HUES64 (cell line): Measurements from ENCODE around the gene STAT5A.
"Not testable (repeated sequence)": the region's sequence is repeated elsewhere in the genome, so short reads cannot be mapped to it uniquely, and the experiment has no call there.

Experiments used
- H3K27ac ChIP-seq: 2 replicates; pipeline ENCODE4 v1.7.0; 2013; ENCODE audit warnings: low read depth, low read length, inconsistent platforms
- H3K27me3 ChIP-seq: 2 replicates; pipeline ENCODE4 v1.6.1; 2013; ENCODE audit warnings: mild to moderate bottlenecking, low read length; ENCODE audit not compliant: insufficient read depth
- H3K36me3 ChIP-seq: 2 replicates; pipeline ENCODE4 v1.6.1; 2013; ENCODE audit warnings: mild to moderate bottlenecking, low read length; ENCODE audit not compliant: insufficient read depth
- H3K4me1 ChIP-seq: 2 replicates; pipeline ENCODE4 v1.6.1; 2013; ENCODE audit warnings: mild to moderate bottlenecking, low read length, moderate library complexity; ENCODE audit not compliant: insufficient read depth
- H3K4me3 ChIP-seq: 2 replicates; pipeline ENCODE4 v1.5.1; 2013; ENCODE audit warnings: mild to moderate bottlenecking, low read length, moderate library complexity
- H3K9ac ChIP-seq: 2 replicates; pipeline ENCODE4 v1.6.1; 2013; ENCODE audit warnings: mild to moderate bottlenecking, low read depth, low read length
- H3K9me3 ChIP-seq: 2 replicates; pipeline ENCODE4 v1.6.1; 2013; ENCODE audit warnings: low read depth, low read length; ENCODE audit not compliant: insufficient read depth
- WGBS: fragments of 150-250, 120-280 bp; methylation state at CpG from one replicate; pipeline ENCODE4 v1.1.7; 2013; ENCODE audit warnings: missing lambda C conversion rate; 5-methylcytosine and 5-hydroxymethylcytosine counted together

The STAT5A gene

DNA sequence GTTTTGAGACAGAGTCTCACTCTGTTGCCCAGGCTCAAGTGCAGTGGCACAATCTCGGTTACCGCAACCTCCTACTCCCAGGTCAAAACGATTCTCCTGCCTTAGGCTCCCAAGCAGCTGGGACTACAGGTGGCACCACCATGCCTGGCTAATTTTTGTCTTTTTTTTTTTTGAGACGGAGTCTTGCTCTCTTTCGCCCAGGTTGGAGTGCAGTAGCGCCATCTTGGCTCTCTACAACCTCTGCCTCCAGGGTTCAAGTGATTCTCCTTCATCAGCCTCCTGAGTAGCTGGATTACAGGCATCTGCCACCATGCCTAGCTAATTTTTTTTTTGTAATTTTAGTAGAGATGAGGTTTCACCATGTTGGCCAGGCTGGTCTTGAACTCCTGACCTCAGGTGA is 29.7 kb downstream of the STAT5A start:
- H3K27me3 ChIP-seq, H3K9me3 ChIP-seq, H3K9ac ChIP-seq, H3K4me3 ChIP-seq, H3K27ac ChIP-seq: not testable (repeated sequence)
- WGBS, result 99% methylated on average over 6 of the region's 6 CpGs
- peaks cover 12% of the 10 kb centered on the region; the same call in 1 of the 2 replicates for H3K4me1 ChIP-seq
- H3K36me3 ChIP-seq, result peaks cover 75% of the 10 kb centered on the region

- no peaks in the 10 kb centered on the region for H3K9me3 ChIP-seq
- H3K4me3 ChIP-seq, result no peak overlapping the region
- H3K36me3 ChIP-seq, result peaks cover 75% of the 10 kb centered on the region
- H3K9ac ChIP-seq, result no peak overlapping the region
- H3K4me1 ChIP-seq, result peaks cover 10% of the 10 kb centered on the region; the same call in 1 of the 2 replicates
- no peak overlapping the region for H3K27ac ChIP-seq
- 95% methylated on average over 4 of the region's 4 CpGs for WGBS
- H3K27me3 ChIP-seq, result no peaks in the 10 kb centered on the region
These were observed 33.3 kb downstream of the STAT5A start for GRCh38 chr17:42321555-42321954.

DNA sequence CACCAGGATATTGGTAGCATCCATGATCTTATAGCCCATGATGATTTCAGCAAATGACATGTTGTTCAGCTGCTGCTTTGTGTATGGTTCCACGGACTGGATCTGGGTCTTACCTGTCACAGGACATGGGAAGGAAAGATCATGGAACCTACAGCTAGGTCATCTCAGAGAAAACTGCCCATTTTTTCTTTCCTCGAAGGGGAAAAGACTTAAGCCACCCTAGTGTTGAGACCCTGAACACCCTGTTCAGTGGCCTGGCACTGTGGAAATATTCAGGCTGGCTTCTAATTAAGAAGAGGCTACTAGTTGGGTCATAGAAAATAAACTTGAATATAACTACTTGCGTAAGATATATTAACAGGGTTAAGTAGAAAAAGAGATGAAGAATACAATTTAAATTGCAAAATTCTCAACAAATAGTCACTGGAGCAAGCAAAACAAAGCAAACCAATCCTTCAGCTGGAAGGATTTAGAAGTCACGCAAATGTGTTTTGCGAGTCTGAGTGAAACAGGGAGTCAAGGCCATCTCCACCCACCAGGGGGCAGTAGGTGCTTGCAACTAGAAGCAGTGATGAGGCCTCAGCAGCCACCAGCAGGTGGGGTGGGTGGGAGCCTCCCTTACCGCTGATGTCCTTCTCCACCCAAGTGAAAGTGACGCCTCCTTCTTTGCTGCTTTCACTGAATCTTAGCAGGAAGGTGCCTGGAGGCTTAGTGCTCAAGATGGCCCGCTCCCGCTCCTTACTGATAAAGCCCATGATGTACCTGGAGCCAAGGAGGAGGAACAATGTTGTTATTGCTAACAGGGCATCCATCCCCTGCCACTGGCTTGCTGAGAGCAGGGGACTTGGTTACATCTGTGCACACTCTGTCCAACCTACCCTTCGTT is 34.3 kb downstream of the STAT5A start:
- 50% methylated on average over 9 of the region's 10 CpGs for WGBS
- Histone ChIP-seq H3K9ac (no peak overlapping the region), H3K27me3 (no peaks in the 10 kb centered on the region), H3K36me3 (peaks cover 74% of the 10 kb centered on the region), H3K4me1 (peaks cover 10% of the 10 kb centered on the region; the same call in 1 of the 2 replicates), H3K9me3 (no peaks in the 10 kb centered on the region), H3K4me3 (no peak overlapping the region), H3K27ac (peak overlapping the region; percentile 0; the same call in 1 of the 2 replicates)

DNA sequence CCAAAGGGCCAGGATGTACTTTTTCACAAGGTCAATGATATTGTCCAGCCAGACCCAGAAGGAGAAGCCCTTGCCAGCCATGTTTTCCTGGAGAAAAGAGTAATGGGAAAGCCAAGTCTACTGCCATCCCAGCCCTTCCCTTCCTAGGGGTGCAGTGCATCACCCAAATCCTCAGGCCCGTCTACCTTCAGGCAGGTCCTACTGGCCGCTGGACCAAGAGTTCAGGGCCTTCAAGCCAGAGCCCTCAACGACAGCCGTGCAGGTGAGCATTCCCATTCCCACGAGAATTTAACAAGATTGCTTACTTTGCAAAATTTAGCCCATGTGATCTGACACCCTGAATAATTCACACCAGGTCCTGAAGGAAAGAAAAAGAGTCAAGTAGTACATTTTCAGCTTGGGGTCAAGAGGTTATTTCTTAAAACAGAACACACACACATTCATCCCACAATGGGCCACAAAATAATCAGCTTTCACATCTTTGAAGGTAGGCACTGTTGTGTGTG is 35.0 kb downstream of the STAT5A start:
- H3K27ac ChIP-seq, result peak overlapping the region; percentile 0; the same call in 1 of the 2 replicates
- peaks cover 16% of the 10 kb centered on the region for H3K4me1 ChIP-seq
- H3K36me3 ChIP-seq, result peaks cover 74% of the 10 kb centered on the region
- H3K9me3 ChIP-seq, result no peaks in the 10 kb centered on the region
- H3K4me3 ChIP-seq, result no peak overlapping the region
- 91% methylated on average over 5 of the region's 5 CpGs for whole genome bisulfite sequencing
- H3K9ac ChIP-seq, result no peak overlapping the region
- H3K27me3 ChIP-seq, result no peaks in the 10 kb centered on the region

DNA sequence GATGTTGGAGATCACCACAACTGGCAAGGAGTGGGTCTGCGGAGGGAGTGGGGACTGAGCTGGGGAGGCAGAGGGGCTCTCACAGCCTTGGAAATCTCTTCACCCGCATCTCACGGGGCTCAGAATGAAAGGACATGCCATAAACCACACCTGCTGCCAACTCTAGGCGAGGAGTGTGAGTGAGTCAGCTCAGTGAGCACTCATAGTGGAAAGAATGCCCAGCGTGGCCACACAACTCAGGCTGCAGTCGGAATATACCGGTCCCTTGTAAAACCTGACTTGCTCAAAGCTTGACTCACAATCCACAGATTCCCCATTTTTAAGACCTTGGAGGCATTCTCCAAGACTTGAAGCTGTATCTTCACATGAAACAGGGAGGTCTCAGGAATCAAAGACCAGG is 36.7 kb downstream of the STAT5A start:
- H3K4me3 ChIP-seq, result no peak overlapping the region
- no peaks in the 10 kb centered on the region for H3K9me3 ChIP-seq
- peaks cover 26% of the 10 kb centered on the region for H3K4me1 ChIP-seq
- no peak overlapping the region for H3K27ac ChIP-seq
- WGBS, result 93% methylated on average over 7 of the region's 7 CpGs
- peaks cover 62% of the 10 kb centered on the region for H3K36me3 ChIP-seq
- H3K27me3 ChIP-seq, result no peaks in the 10 kb centered on the region
- H3K9ac ChIP-seq, result no peak overlapping the region

- WGBS, result 22% methylated on average over 11 of the region's 11 CpGs
- Histone ChIP-seq H3K4me1 (peaks cover 22% of the 10 kb centered on the region), H3K9me3 (no peaks in the 10 kb centered on the region), H3K9ac (peak overlapping the region; percentile 73), H3K4me3 (peak overlapping the region; percentile 28), H3K27ac (peak overlapping the region; percentile 99), H3K36me3 (peaks cover 62% of the 10 kb centered on the region), H3K27me3 (no peaks in the 10 kb centered on the region)
These were observed 41.0 kb downstream of the STAT5A start for GRCh38 chr17:42329025-42329976.

- H3K9ac ChIP-seq, result no peak overlapping the region
- WGBS, result 92% methylated on average over 1 of the region's 1 CpG
- peaks cover 68% of the 10 kb centered on the region for H3K36me3 ChIP-seq
- no peak overlapping the region for H3K4me3 ChIP-seq
- no peak overlapping the region for H3K27ac ChIP-seq
- H3K4me1 ChIP-seq, result peaks cover 19% of the 10 kb centered on the region
- no peaks in the 10 kb centered on the region for H3K9me3 ChIP-seq
- H3K27me3 ChIP-seq, result no peaks in the 10 kb centered on the region
These were observed 44.8 kb downstream of the STAT5A start for GRCh38 chr17:42333053-42333452.

DNA sequence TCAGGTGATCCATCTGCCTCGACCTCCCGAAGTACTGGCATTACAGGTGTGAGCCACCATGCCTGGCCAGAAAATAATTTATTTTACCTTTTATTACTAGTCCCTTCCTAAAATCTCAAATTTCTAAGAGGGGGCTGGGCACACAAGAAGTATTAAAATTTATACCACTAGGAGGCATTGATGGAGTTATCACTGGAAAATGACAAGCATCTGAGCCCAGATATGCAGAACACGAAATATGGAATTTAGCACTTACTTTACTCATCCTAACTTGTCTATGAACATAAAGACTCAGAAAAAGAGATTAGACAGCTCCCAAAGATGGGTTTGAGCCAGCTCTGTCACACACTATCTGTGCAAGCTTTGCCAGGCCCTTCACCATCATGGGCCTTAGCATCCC is 46.4 kb downstream of the STAT5A start:
- Histone ChIP-seq H3K36me3 (peaks cover 80% of the 10 kb centered on the region), H3K27ac (no peak overlapping the region), H3K9ac (no peak overlapping the region), H3K4me1 (peaks cover 5% of the 10 kb centered on the region), H3K4me3 (no peak overlapping the region), H3K27me3 (no peaks in the 10 kb centered on the region), H3K9me3 (no peaks in the 10 kb centered on the region)
- WGBS, result 94% methylated on average over 3 of the region's 3 CpGs

GRCh38 chr17:42337442-42337841 is 49.1 kb downstream of the STAT5A start:
- H3K4me1 ChIP-seq, result no peaks in the 10 kb centered on the region
- H3K27ac ChIP-seq, result no peak overlapping the region
- WGBS, result 95% methylated on average over 15 of the region's 15 CpGs
- H3K9ac ChIP-seq, result no peak overlapping the region
- H3K9me3 ChIP-seq, result no peaks in the 10 kb centered on the region
- H3K4me3 ChIP-seq, result no peak overlapping the region
- H3K36me3 ChIP-seq, result peaks cover 91% of the 10 kb centered on the region
- no peaks in the 10 kb centered on the region for H3K27me3 ChIP-seq

DNA sequence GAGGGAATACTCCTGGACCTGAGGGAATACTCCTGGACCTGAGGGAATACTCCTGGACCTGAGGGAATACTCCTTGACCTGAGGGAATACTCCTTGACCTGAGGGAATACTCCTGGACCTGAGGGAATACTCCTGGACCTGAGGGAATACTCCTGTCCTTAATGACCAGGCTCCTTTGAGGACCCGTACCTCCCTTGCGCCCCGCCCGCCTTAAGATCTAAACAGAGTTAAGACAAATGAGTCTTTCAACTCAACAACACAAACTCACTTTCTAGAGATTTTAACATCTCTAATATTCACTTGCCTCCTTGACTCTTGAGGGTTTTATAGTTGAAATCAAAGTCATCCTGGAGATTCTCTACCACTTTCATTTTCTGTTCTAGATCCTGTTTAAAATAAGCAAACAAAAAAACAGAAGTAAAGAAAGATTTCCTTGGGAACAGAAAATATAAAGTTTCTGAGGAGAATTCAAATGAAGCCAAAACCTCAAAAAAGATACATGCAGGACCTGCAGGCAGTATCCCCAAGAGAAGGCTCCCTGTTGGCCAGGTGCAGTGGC is 50.2 kb downstream of the STAT5A start:
- Histone ChIP-seq H3K27ac (no peak overlapping the region), H3K4me1 (no peaks in the 10 kb centered on the region), H3K9me3 (no peaks in the 10 kb centered on the region), H3K9ac (no peak overlapping the region), H3K4me3 (no peak overlapping the region), H3K27me3 (no peaks in the 10 kb centered on the region), H3K36me3 (peaks cover 90% of the 10 kb centered on the region)
- 96% methylated on average over 4 of the region's 4 CpGs for WGBS
